Stimulated activated CD4-positive, alpha-beta T cell treated with anti-CD3 and anti-CD28 coated beads, Interleukin-4, amount 100 ng/mL, for 24 hours (primary cell): Measurements from ENCODE around the gene TTC27.

Experiments
- DNase-seq: peaks from one replicate; pipeline ENCODE4 v3.0.0-alpha.2; 2020

Gene TTC27

DNA sequence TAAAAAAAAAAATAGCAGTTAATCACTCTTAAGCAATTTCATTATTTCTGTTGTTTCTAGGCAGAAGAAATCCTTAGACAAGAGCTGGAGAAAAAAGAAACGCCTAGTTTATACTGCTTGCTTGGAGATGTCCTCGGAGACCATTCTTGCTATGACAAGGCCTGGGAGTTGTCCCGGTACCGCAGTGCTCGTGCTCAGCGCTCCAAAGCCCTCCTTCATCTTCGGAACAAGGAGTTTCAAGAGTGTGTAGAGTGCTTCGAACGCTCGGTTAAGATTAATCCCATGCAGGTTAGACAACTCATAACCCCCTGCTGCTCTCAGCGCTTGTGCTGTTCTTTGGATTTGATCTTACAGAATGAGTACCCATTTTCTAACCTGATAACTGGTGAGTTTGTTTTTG, 130.4 kb downstream of the TTC27 start:
- no peak for DNase-seq

- no peak for DNase-seq
Observed at GRCh38 chr2:32760628-32761027, 132.8 kb downstream of the TTC27 start.

DNA sequence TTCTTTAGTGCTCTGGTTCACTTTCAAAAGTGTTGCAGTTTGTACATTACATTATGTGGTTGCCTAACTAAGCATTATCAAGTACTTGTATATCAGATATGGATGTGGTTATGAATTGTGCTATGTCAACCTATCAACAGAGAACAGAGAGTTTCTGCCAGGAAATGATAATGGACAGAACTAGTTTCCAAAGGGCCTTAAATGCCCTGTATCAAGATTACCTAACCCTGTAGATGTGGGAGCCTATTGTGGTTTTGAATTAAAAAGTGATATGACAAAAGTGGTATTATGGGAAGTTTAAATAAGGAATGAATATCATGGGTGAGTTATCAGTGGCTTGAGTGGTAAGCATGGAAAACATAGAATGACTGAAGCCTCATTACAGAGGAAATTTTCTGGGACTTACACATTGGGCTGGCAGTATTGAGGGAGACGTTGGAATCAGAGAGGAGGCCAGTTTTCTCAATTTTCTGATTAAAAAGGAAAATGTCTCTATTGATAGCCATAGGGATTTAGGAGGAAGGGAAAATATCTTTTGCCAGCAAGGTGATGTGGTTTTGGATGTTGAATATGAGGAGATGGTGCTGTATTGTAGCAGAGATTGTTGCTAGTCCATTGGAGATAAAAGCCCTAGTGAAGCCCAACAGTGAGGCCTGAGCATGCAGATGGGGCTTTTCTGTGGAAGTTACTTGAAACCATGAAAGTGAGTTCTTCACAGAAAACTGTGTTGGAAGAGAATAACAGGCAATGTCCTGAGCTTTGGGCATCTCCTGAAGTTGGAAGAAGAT, 140.7 kb downstream of the TTC27 start:
- no peak for DNase-seq

DNA sequence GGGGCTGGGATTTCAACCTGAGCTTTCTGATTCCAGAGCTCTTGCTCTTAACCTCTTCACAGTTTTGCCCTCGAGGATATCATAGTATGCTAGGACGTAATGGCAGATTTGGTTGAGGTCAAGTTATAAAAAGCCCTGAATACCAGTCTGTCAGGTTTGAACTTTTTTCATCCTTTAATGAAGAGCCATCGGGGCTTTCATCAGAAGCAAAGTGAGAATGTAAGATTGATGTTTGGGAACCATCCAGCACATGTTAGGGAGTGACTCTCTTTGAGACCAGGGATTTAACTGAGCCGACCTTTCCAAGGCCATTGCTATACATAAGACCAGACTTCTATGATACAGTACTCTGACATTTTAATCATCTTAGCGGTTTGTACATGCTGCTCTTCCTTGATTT, 142.5 kb downstream of the TTC27 start:
- DNase-seq: no peak

DNA sequence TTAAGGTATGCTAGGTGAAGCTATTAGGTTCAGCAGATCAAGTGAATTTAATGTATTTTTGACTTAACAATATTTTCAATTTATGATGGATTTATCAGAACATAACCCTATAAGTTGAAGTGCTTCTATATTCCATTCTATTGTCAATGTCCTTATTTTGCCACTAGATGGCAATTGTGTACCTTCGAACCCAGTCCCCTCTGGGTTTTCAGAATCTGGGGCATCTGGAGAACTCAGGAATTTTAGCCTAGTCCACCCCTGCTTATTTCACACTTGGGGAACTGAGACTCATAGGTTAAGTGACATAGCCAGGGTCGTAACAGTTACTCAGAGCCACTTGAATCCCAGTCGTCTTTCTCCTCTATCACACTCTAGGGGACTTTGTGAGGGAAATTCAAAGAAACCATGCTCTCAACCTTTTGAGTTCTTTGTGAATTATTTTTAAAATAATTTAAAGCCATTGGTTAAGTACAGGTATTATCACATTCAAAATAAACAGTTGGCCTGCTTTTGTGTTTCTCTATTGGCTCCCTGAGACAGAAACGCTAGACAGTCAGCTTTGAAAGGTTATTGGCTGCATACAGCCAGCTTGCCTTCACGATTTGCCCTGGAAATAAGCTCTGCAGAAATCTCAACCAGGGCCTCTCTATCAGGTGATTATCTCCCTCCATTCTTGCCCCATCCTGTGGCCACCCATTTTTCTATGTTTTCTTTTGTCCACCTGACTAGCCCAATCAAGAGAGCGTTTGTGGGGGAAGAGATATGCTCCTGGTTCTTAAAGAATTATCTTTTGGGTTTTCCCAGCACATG, 145.0 kb downstream of the TTC27 start:
- DNase-seq: no peak

DNA sequence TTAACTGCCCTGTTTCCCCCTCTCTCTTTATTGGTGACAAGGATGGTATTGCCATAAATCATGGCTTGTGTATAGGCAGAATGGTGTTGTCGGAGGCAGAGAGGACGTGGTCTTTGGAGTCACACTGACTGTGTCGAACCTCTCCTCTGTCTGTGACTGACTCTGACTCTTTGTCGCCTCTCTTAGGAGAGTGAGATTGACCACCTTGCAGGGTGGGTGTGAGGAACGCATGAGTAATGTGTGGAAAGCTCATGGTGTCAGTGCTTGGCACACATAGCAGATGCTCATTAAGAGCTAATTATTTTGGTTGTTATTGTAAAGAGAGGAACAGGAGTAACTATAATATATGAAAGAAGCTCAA, 145.6 kb downstream of the TTC27 start:
- DNase-seq: no peak

- DNase-seq: no peak
Observed at GRCh38 chr2:32775954-32776353, 148.1 kb downstream of the TTC27 start.

DNA sequence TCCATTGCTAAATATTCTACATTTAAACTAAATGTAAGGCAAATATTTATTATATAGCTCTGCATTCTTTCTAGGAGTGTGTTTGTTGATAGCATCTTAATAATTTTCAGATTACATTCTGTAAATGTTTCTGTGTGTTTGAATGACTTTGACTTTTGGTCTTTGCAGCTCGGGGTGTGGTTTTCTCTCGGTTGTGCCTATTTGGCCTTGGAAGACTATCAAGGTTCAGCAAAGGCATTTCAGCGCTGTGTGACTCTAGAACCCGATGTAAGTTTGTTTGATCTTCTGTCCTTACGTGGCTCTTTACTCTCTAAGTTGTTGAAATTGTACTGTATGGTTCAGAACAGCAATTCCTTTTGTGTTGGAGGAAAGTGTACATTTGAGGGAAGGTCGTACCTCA, 149.9 kb downstream of the TTC27 start:
- DNase-seq: no peak

- no peak for DNase-seq
Observed at GRCh38 chr2:32780961-32781360, 153.1 kb downstream of the TTC27 start.

GRCh38 chr2:32783469-32783868, 155.6 kb downstream of the TTC27 start:
- DNase-seq: no peak

- no peak for DNase-seq
Observed at GRCh38 chr2:32783933-32784332, 156.1 kb downstream of the TTC27 start.

DNA sequence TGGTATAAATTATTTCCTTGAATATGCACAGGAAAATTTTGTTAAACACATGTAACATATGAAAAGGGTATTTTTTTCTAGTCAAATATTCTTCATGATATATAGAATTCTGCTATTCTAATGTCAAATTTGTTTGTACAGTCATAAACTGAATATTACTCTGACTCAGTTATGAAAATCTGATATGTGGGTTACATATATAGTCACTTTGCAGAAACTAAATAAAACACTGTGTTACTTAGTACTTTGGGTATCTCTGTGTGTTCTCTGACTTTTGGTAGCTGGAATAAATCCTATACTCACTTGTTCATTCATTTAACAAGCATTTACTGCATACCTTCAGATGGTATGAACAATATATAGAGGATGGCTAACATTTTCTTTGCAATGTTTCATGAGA, 159.4 kb downstream of the TTC27 start:
- no peak for DNase-seq

GRCh38 chr2:32788114-32788513, 160.3 kb downstream of the TTC27 start:
- DNase-seq: no peak

DNA sequence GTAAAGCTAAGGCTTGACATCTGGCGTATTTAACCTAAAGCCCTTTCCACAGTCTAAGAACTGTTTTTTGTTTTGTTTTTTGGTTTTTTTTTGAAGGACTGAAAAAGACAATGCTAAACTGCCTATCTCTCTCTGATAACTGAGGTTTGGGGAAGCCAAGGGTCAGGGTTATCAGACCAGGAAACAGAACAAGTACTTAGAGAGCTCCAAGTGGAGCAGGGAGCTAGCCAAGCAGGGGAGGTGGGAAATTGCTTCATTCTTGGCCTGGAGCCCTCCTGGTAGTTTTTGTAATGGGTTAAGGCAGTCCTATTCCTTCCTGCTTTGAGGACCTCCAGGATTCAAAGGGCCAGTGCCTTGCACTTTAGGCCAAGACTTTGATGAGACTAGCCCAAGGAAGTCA, 164.6 kb downstream of the TTC27 start:
- DNase-seq: no peak

- DNase-seq: no peak
Observed at GRCh38 chr2:32798829-32799228, 171.0 kb downstream of the TTC27 start.

GRCh38 chr2:32801741-32802140, 173.9 kb downstream of the TTC27 start:
- DNase-seq: no peak

DNA sequence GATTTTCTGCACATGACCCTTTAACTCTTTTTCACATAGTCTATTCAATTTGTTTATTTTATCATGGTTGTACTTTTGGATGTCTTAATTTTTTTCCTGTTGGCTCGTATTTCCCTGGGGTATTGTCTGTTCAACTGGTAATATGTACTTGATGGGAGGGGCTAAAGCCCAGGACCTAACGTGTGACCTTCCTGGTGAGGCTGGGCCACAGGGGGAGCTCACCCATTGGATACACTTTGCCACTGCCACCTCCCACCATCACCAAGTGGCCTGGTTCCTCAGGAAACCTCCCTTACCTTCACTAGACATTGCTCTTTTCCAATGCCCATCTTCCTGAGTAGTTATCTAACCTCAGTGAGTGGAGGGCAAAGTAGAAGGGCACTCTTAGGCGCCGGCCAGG, 175.0 kb downstream of the TTC27 start:
- no peak for DNase-seq

DNA sequence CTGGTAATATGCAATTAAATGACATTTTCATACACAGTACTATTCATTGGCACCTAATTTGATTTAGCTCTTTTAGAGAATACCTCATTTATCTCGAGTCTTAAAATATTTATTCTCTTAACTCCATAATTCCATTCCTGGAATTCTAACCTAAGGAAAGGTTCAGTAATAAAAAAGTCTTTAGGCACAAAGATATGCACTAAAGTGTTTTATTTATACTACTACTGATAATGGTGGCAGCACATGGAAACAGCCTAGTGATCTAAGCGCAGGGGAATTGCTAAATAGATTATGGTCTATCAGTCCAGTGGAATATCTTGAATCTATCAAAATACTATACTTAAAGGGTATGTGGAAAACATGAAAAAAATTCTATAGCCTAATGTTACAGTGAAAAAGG, 176.4 kb downstream of the TTC27 start:
- no peak for DNase-seq

DNA sequence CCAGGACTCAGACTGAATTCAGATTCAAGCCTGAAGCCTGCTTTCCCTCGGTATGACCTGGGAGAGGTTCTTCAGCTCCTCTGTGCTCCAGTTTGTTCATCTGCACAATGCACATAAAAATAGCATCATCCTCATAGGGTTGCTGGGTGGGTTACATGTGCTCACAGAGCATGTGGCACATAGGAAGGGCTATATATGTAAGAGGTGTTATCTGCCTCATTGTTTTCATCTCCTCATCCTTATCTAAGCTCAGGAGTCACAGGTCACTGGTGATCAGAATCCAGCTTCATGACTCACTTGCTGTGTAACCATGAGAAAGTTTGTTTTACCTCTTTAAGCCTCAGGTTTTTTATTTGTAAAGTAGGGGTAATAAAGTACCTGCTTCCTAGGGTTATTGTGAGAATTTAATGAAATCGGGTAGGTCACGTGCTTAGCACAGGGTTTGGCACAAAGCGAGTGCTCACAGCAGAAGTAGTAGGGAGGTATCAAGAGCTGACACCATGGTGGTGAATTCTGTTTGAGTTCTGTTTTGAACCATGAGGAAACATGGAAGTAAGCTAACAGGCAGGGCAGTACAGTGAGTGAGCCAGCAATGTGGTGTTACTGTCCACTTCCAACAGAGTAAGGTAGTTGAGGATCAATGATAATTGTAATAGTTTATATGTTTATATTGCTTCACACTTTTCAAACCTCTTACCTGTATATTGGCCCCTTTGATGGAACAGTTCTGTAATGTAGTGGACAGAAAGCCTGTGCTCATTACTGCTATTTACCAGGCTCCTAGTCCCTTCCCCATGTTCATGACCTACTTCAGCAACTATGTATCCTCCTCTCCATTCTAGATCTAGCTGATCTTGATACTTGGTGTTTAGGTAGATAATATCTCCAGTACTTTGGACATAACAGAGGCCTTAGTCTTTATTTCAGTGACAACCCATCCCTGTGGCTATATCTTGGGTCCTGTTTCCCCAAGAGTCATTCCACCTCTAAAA, 177.6 kb downstream of the TTC27 start:
- no peak for DNase-seq

GRCh38 chr2:32806857-32807256, 179.0 kb downstream of the TTC27 start:
- DNase-seq: no peak

GRCh38 chr2:32807662-32808061, 179.8 kb downstream of the TTC27 start:
- DNase-seq: no peak

GRCh38 chr2:32810909-32811495, 183.2 kb downstream of the TTC27 start:
- no peak for DNase-seq

DNA sequence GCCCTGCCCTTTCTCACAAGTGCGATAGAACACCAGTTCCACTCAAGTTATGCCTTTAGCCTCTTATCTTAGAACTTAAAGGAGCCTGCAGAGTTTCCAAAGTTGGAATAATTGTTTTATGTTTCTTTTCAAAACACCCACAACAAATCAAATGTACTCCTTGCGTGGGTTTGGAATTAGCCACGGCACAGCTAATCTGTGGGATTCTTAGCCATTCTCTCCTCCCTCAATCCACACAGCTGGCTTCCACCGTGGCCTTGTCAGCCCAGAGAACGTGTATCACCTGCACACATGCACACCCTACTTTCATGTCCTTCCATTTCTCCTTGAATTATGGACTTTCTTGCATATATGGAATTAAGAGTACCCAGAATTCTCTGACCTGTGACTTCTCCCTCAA, 183.8 kb downstream of the TTC27 start:
- no peak for DNase-seq
